Measurements from ENCODE around the gene STAT5B. TPM values are rescaled to one million over a fixed set of nuclear protein-coding genes. Genes with fewer than 3 reads are reported as not detected.
"Not testable (repeated sequence)": the region's sequence is repeated elsewhere in the genome, so short reads cannot be mapped to it uniquely, and the experiment has no call there.

The STAT5B gene
- total RNA-seq, 1 donor = 60.2 TPM

GRCh38 chr17:42311240-42312034 is 35.2 kb upstream of the STAT5B start:
- no peak overlapping the region for H3K4me3 ChIP-seq (ENCODE audit: low read length)
- no peaks in the 10 kb centered on the region for H3K9me3 ChIP-seq (ENCODE audit: low read depth, low read length)
- H3K27me3 ChIP-seq (ENCODE audit: insufficient read depth, low read length) = no peaks in the 10 kb centered on the region
- peaks cover 55% of the 10 kb centered on the region for H3K4me1 ChIP-seq (ENCODE audit: insufficient read depth, low read length)

- Histone ChIP-seq H3K4me3 (ENCODE audit: low read length) (no peak overlapping the region), H3K4me1 (ENCODE audit: insufficient read depth, low read length) (peaks cover 49% of the 10 kb centered on the region), H3K27me3 (ENCODE audit: insufficient read depth, low read length) (no peaks in the 10 kb centered on the region), H3K9me3 (ENCODE audit: low read depth, low read length) (no peaks in the 10 kb centered on the region)
Observed at GRCh38 chr17:42310787-42311215, 34.6 kb upstream of the STAT5B start.

DNA sequence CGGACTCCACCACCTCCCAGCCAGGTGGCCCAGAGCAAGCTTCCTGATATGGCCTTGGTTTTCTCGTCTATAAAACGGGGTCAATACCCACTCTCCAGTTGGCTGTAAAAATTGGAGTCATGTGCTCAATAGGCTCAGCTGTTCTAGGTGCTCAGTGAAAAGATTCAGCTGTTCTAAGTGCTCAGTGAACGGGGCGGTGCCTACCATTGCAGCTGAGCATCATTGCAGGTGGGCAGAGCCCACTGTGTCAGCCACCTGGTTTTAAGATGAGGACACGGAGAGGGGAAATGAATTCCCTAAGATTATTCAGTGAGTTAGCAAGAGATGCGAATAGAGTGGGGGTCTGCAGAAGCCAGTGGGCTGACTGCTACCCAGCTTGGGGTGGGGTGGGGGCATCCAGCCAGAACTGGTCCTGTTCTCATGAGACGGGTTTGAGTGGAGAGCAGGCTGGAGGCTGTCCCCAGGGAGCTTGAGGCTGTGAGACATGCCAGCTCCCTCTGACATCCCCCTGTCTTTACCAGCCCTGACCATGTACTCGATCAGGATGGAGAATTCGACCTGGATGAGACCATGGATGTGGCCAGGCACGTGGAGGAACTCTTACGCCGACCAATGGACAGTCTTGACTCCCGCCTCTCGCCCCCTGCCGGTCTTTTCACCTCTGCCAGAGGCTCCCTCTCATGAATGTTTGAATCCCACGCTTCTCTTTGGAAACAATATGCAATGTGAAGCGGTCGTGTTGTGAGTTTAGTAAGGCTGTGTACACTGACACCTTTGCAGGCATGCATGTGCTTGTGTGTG is 34.0 kb upstream of the STAT5B start:
- Histone ChIP-seq H3K4me3 (ENCODE audit: low read length) (no peak overlapping the region), H3K4me1 (ENCODE audit: insufficient read depth, low read length) (peaks cover 43% of the 10 kb centered on the region), H3K9me3 (ENCODE audit: low read depth, low read length) (no peaks in the 10 kb centered on the region), H3K27me3 (ENCODE audit: insufficient read depth, low read length) (no peaks in the 10 kb centered on the region)

DNA sequence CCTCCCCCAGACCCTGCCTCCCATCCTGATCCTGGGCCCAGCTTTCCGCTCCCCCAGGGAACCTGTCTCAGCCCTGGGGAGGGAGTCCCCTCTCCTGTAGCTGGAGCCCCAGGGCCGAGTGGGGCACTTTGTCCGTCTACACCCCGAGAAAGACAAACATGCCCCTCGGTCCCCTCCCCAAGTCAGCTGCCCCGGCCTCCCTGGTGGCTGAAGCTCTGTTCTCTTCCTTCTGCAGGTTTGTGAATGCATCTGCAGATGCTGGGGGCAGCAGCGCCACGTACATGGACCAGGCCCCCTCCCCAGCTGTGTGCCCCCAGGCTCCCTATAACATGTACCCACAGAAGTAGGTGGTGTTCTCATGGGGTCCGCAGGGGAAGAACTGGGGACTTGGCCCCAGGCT is 33.0 kb upstream of the STAT5B start:
- H3K27me3 ChIP-seq (ENCODE audit: insufficient read depth, low read length) = no peaks in the 10 kb centered on the region
- peaks cover 32% of the 10 kb centered on the region for H3K4me1 ChIP-seq (ENCODE audit: insufficient read depth, low read length)
- H3K4me3 ChIP-seq (ENCODE audit: low read length) = no peak overlapping the region
- no peaks in the 10 kb centered on the region for H3K9me3 ChIP-seq (ENCODE audit: low read depth, low read length)

GRCh38 chr17:42308446-42308845 is 32.3 kb upstream of the STAT5B start:
- Histone ChIP-seq H3K9me3 (ENCODE audit: low read depth, low read length) (no peaks in the 10 kb centered on the region), H3K4me1 (ENCODE audit: insufficient read depth, low read length) (peaks cover 25% of the 10 kb centered on the region), H3K4me3 (ENCODE audit: low read length) (no peak overlapping the region), H3K27me3 (ENCODE audit: insufficient read depth, low read length) (no peaks in the 10 kb centered on the region)

DNA sequence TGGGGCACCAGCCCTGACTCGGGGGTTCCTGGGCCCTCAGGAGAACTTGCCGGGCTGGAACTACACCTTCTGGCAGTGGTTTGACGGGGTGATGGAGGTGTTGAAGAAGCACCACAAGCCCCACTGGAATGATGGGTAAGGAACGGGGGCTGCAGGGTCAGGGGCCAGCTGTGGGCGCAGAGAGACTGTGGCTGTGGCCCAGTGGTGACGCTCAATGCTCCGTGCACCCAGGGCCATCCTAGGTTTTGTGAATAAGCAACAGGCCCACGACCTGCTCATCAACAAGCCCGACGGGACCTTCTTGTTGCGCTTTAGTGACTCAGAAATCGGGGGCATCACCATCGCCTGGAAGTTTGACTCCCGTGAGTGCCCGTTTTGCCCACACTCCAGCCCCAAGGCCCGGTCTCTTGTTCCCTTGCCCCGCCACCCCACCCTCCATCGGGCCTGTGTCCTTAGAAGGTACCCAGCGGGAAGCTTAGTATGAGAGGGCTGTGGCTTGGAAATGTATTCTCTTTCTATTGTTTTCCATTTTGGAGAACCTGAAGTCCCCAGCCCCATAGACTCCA is 31.3 kb upstream of the STAT5B start:
- no peaks in the 10 kb centered on the region for H3K9me3 ChIP-seq (ENCODE audit: low read depth, low read length)
- H3K4me1 ChIP-seq (ENCODE audit: insufficient read depth, low read length) = peaks cover 17% of the 10 kb centered on the region
- no peaks in the 10 kb centered on the region for H3K27me3 ChIP-seq (ENCODE audit: insufficient read depth, low read length)
- no peak overlapping the region for H3K4me3 ChIP-seq (ENCODE audit: low read length)

DNA sequence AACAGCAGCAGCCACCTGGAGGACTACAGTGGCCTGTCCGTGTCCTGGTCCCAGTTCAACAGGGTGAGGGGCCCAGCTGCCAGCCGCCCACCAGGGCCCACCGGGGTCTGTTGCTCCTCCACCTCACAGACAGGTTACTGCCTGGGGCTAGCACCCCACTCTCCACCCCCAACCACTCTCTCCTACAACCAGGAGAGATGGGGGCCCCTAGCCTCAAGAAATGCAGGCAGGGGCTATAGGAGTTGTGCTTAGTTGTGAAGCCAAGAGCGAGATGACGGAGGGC is 30.1 kb upstream of the STAT5B start:
- no peaks in the 10 kb centered on the region for H3K9me3 ChIP-seq (ENCODE audit: low read depth, low read length)
- peaks cover 6% of the 10 kb centered on the region for H3K4me1 ChIP-seq (ENCODE audit: insufficient read depth, low read length)
- H3K4me3 ChIP-seq (ENCODE audit: low read length) = no peak overlapping the region
- H3K27me3 ChIP-seq (ENCODE audit: insufficient read depth, low read length) = no peaks in the 10 kb centered on the region

- no peaks in the 10 kb centered on the region for H3K9me3 ChIP-seq (ENCODE audit: low read depth, low read length)
- H3K4me1 ChIP-seq (ENCODE audit: insufficient read depth, low read length) = peaks cover under 1% of the 10 kb centered on the region
- no peaks in the 10 kb centered on the region for H3K27me3 ChIP-seq (ENCODE audit: insufficient read depth, low read length)
- no peak overlapping the region for H3K4me3 ChIP-seq (ENCODE audit: low read length)
Observed at GRCh38 chr17:42305543-42306384, 29.6 kb upstream of the STAT5B start.

DNA sequence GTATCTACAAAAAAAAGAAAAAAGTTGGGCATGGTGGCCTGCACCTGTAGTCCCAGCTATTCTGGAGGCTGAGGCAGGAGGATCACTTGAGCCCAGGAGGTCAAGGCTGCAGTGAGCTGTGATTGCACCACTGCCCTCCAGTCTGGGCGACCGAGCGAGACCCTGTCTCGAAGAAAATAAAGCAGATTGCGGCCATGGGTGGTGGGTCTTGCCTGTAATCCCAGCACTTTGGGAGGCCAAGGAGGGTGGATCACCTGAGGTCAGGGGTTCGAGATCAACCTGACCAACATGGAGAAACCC is 28.8 kb upstream of the STAT5B start:
- H3K27me3 ChIP-seq (ENCODE audit: insufficient read depth, low read length); H3K4me3 ChIP-seq (ENCODE audit: low read length); H3K9me3 ChIP-seq (ENCODE audit: low read depth, low read length); H3K4me1 ChIP-seq (ENCODE audit: insufficient read depth, low read length): not testable (repeated sequence)

DNA sequence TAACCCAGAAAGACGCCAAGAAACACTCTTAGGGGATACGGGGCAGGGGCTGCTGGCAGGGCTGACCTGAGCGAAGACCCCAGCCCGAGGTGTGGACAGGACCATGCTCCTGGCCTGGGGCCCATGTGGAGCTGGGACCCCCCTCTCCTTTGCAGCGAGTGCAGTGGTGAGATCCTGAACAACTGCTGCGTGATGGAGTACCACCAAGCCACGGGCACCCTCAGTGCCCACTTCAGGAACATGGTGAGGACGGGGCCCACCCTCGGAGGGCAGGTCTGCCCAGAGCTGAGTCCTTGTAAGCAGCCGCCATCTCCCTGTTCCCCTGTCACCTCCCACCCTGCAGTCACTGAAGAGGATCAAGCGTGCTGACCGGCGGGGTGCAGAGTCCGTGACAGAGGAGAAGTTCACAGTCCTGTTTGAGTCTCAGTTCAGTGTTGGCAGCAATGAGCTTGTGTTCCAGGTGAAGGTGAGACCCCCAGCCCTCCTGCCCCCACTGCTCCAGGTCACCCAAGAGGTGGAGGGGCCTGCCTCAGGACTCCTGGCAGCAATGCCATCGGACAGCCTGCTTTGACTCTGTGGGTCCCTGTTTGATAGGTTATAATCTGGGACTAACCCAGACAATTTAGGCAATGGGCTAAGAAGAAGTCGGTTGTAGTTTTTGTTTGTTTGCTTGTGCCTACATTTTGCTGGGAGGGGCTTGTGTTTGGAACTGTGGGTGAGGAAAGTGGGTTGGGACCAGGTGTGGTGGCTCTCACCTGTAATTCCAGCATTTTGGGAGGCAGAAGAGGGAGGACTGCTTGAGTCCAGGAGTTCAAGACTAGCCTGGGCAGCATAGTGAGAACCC is 28.2 kb upstream of the STAT5B start:
- H3K4me3 ChIP-seq (ENCODE audit: low read length) = no peak overlapping the region
- H3K9me3 ChIP-seq (ENCODE audit: low read depth, low read length) = no peaks in the 10 kb centered on the region
- no peaks in the 10 kb centered on the region for H3K4me1 ChIP-seq (ENCODE audit: insufficient read depth, low read length)
- H3K27me3 ChIP-seq (ENCODE audit: insufficient read depth, low read length) = no peaks in the 10 kb centered on the region

- Histone ChIP-seq H3K27me3 (ENCODE audit: insufficient read depth, low read length) (no peaks in the 10 kb centered on the region), H3K4me3 (ENCODE audit: low read length) (no peak overlapping the region), H3K9me3 (ENCODE audit: low read depth, low read length) (no peaks in the 10 kb centered on the region), H3K4me1 (ENCODE audit: insufficient read depth, low read length) (no peaks in the 10 kb centered on the region)
Observed at GRCh38 chr17:42303694-42304093, 27.5 kb upstream of the STAT5B start.

- no peaks in the 10 kb centered on the region for H3K27me3 ChIP-seq (ENCODE audit: insufficient read depth, low read length)
- no peaks in the 10 kb centered on the region for H3K4me1 ChIP-seq (ENCODE audit: insufficient read depth, low read length)
- H3K9me3 ChIP-seq (ENCODE audit: low read depth, low read length) = no peaks in the 10 kb centered on the region
- no peak overlapping the region for H3K4me3 ChIP-seq (ENCODE audit: low read length)
Observed at GRCh38 chr17:42301022-42301421, 24.8 kb upstream of the STAT5B start.

- H3K4me3 ChIP-seq (ENCODE audit: low read length); H3K4me1 ChIP-seq (ENCODE audit: insufficient read depth, low read length); H3K27me3 ChIP-seq (ENCODE audit: insufficient read depth, low read length); H3K9me3 ChIP-seq (ENCODE audit: low read depth, low read length): not testable (repeated sequence)
Observed at GRCh38 chr17:42299913-42300312, 23.7 kb upstream of the STAT5B start.

GRCh38 chr17:42299361-42299760 is 23.2 kb upstream of the STAT5B start:
- H3K4me3 ChIP-seq (ENCODE audit: low read length); H3K4me1 ChIP-seq (ENCODE audit: insufficient read depth, low read length); H3K27me3 ChIP-seq (ENCODE audit: insufficient read depth, low read length); H3K9me3 ChIP-seq (ENCODE audit: low read depth, low read length): not testable (repeated sequence)

All from mononuclear cell (primary cell).